ENCODE results near the gene RERG.

DNA sequence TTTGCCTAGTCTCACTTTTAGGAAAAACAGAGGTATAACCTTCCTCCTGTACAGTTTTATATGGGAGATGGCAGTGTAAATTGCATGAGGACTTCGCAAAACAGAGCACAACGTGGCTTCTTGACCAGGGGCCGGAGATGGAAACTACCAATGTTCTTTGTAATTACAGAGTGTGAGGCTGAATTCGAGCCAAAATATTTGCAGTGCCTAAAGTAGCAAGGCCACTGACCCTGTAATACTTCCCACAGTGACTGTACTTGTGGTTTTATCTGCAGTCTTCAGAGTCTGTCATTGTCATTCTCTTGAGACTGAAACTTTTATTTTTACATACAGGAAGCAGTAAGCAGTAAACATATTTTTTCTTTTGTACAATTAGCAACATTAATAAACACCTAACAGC, 98.9 kb downstream of the RERG start:
- TF ChIP-seq, protein P1, sequence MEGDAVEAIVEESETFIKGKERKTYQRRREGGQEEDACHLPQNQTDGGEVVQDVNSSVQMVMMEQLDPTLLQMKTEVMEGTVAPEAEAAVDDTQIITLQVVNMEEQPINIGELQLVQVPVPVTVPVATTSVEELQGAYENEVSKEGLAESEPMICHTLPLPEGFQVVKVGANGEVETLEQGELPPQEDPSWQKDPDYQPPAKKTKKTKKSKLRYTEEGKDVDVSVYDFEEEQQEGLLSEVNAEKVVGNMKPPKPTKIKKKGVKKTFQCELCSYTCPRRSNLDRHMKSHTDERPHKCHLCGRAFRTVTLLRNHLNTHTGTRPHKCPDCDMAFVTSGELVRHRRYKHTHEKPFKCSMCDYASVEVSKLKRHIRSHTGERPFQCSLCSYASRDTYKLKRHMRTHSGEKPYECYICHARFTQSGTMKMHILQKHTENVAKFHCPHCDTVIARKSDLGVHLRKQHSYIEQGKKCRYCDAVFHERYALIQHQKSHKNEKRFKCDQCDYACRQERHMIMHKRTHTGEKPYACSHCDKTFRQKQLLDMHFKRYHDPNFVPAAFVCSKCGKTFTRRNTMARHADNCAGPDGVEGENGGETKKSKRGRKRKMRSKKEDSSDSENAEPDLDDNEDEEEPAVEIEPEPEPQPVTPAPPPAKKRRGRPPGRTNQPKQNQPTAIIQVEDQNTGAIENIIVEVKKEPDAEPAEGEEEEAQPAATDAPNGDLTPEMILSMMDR (IDR thresholded peaks at IDR 0.05) = no peak
- TF ChIP-seq POLR2A (IDR thresholded peaks at IDR 0.05) = no peak

Data from right lobe of liver (tissue), 4 donors.